Measurements from ENCODE around the gene MSI2.

- no peak for TF ChIP-seq POLR2A (IDR thresholded peaks at IDR 0.05)
- TF ChIP-seq CTCF (IDR thresholded peaks at IDR 0.05), result no peak
Measured at GRCh38 chr17:57541049-57541448, 284.7 kb downstream of the MSI2 start.
